GM18868 (cell line): Measurements from ENCODE around the gene ZNF445.
"Not testable (repeated sequence)": the region's sequence is repeated elsewhere in the genome, so short reads cannot be mapped to it uniquely, and the experiment has no call there.

ENCODE experiments used
- ATAC-seq: cut with Tn5 transposase; IDR thresholded peaks from one replicate; pipeline ENCODE4 v1.9.1; 2021; ENCODE audit warnings: mild to moderate bottlenecking, moderate library complexity; ENCODE audit not compliant: unreplicated experiment

The ZNF445 gene

DNA sequence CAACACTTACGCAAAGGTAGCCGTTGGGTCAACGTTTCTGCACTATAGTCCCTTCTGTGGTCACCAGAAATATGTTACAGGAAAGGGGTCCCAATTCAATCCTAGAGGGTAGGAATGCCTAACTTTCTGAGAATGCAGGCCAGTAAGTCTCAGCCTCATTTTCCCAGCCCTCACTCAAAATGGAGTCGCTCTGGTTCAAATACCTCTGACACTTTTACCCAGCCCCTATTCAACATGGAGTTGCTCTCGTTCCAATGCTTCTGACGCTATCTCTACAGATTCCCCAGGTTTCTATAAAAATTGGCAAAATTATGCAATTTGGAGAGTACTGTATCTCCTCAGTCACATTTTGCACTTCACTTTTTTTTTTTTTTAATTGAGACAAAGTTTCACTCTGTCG is 39.7 kb downstream of the ZNF445 start:
- no peak for ATAC-seq

DNA sequence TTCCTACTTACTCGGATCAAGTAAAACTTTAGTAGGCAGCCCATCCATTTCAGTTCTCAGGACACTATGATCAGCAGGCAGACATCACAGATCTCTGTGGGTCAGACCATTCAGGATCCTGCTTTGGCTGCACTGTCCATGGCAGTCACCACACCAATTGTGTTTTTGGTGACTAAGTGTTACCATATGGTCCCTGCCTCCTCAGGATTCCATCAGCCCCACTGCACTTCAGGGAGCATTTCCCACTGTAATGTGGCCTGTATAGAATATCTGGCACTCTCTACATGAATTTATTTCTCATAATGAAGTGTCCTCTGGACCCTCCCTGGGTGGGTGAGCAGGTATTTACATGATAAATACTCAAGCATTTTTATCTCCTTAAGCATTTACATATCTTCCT is 41.3 kb downstream of the ZNF445 start:
- ATAC-seq: no peak

DNA sequence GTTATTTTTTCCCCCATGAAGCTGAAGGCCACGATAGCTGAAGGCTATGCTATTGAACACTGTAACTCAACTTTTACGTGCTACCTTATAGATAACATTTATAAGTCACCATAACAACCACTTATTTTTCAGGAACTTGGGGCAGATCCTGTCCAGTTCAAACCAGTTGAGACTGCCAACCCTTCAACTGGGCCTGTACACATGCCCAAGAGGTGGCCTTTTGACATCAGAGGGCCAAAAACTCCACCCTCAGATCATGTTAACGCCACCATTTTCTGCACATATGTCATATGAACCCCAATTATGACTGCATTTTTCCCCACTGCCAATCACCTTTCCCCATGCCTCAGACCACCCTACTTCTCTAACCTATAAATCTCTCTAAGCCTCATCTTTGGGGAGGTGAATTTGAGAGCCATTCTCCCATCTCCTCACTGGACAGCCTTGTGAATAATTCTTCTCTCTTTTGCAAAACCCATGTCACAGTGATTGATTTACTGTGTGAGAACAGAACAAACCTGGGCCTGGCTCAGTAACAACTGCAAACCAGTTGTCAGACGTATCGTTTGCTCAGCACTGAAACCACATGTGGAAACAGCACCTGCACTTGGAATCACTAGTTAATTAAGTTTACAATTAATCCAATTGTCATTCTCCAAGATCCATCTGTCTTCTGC is 42.5 kb downstream of the ZNF445 start:
- no peak for ATAC-seq

GRCh38 chr3:44430466-44430865 is 47.0 kb downstream of the ZNF445 start:
- ATAC-seq: no peak

- no peak for ATAC-seq
Measured at GRCh38 chr3:44429459-44429858, 48.0 kb downstream of the ZNF445 start.

DNA sequence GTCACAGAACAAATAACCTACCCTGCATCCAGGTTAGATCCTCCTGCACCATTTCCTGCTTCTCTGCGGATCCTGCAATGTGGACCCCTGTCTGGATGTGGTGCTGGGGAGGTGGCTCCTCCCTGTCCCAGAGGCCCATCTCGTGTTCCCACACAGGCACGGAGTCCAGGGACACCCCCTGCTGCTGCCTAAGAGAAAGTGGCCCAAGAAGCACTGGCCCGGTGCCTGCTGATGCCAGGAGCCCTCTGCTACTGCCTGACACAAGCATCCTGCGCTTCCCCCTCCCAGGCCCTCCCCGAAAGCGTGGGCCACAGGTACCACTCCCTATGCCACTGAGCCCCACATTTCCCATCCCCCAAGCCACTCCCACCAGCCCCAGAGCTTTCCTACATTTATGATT is 48.6 kb downstream of the ZNF445 start:
- ATAC-seq: no peak

- ATAC-seq: no peak
Measured at GRCh38 chr3:44427683-44428082, 49.8 kb downstream of the ZNF445 start.

GRCh38 chr3:44424758-44425157 is 52.7 kb downstream of the ZNF445 start:
- peak; percentile 65 for ATAC-seq

DNA sequence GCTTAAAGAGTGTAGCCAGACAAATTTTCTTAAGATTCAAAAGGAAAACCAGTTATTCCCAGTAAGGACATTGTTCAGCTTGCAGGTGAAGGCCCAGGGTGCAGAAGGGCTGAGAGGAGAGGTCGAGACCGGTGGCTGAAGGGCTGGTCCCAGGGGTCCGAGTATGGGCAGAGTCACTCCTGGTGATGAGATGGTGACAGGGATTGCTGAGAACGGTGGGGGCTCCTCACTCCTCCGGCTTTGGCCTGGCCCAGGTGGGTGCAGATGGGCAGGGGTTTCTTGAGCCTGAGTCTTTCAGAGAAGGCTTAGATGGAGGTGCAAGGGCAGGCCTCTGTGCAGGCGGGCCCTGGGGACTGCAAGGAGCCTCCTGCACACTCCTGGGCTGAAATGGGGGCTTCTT is 56.2 kb downstream of the ZNF445 start:
- no peak for ATAC-seq

GRCh38 chr3:44420676-44421075 is 56.8 kb downstream of the ZNF445 start:
- ATAC-seq: no peak

DNA sequence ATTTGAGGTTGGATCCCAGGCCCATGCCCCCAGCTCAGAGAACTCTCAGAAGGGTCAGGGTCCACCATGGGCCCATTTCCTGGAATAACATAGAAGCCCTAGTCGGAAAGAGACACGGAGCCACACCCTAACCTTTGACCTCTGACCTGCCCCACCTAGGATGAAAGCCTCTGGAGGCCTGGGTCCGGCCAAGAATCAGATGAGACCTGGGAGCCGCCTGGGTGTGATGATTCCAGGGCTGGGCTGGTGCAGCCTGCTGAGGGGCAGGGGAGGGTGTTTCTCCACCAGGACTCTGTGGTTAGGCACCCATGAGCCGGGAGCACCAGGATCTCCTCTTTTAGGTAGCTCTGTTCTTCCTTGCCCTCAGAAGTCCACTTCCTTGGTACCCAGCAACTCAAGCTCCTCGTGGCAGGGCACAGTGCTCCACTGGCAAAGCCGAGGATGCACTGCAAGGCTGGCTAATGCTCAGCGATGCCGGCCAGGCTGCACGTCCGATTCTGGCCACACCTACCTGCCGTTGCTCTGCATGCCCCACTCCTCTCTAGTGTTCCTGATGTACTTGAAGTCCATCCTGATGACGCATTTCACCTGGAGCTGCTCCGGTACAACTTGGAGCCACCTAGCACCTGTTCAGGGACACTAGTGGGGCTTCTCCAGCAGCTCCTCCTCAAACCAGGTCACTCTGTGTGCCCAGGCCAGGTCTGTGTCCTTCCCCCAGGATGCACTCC is 57.4 kb downstream of the ZNF445 start:
- no peak for ATAC-seq

- no peak for ATAC-seq
Measured at GRCh38 chr3:44419116-44419922, 58.2 kb downstream of the ZNF445 start.

GRCh38 chr3:44418549-44418948 is 58.9 kb downstream of the ZNF445 start:
- no peak for ATAC-seq

- ATAC-seq: not testable (repeated sequence)
Measured at GRCh38 chr3:44418118-44418517, 59.4 kb downstream of the ZNF445 start.

- no peak for ATAC-seq
Measured at GRCh38 chr3:44416031-44417030, 61.1 kb downstream of the ZNF445 start.

DNA sequence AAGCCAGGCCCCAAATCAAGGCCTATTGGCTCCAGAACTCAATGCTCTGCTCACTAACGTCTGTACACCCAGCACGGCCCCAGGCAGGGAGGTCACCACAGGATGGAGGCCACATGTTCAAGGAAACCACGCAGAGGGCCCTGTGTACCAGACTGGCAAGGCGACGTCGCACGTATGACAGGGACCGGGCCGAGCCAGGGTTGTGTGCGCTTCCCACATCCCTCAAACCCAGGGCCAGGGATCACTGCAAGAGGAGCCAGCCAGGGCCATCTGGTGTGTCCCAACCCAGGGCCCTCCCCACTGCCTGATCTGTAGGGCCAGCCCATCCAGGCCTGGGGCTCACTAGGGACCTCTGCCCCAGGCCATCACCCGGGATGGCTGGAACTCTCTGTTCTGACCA is 62.0 kb downstream of the ZNF445 start:
- no peak for ATAC-seq

- no peak for ATAC-seq
Measured at GRCh38 chr3:44414517-44415090, 62.9 kb downstream of the ZNF445 start.

DNA sequence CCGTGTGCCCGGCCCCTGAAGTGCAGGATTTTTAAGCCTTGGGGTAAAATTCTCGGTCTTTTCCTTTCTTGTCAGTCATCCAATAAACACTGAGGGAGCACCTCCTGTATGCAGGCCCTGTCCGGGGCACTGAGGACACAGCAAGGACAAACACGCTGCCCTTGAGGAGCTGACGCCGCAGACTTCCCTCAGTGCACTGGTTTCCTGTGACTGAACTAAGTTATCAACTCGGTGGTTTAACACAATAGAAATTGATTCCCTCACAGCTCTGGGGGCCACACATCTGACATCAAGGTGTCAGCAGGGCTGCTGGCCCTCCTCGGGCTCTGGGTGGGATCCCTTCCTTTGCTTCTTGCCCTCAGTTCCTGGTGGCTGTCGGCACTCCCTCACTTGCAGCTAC is 65.1 kb downstream of the ZNF445 start:
- no peak for ATAC-seq

DNA sequence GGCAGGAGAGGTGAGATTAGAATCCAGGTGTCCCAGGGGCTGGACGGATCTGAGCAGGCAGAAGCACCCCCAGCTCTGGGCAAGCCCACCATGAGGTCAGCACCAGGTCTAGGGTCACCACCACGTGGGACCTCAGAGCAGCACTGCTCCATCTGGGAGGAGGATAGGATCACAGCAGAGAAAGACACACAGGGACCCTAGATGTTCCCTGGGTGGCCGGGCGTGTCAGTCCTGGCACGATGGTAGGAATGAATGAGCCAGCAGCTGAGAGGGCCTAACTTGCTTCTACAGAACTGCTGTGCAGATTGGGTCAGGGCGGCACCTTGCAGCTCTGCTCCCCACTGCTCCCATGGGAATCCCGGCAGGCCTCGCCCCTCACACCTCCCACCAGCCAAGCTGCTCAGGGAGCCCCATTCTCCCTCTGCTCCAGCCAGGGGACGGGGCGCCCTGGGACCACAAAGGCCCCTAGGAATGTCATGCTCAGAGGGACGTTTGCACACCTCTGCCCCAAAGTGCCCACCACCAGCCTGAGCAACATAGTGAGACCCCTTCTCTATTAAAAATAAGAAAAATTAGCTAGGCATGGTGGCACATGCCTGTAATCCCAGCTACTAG is 66.3 kb downstream of the ZNF445 start:
- no peak for ATAC-seq
